ENCODE measurements around the gene APBA2. TPM values are rescaled to one million over a fixed set of nuclear protein-coding genes. Genes with fewer than 3 reads are reported as not detected.

The APBA2 gene
- total RNA-seq, 2 donors from 2014 or later = 2.7 to 4.0 TPM

DNA sequence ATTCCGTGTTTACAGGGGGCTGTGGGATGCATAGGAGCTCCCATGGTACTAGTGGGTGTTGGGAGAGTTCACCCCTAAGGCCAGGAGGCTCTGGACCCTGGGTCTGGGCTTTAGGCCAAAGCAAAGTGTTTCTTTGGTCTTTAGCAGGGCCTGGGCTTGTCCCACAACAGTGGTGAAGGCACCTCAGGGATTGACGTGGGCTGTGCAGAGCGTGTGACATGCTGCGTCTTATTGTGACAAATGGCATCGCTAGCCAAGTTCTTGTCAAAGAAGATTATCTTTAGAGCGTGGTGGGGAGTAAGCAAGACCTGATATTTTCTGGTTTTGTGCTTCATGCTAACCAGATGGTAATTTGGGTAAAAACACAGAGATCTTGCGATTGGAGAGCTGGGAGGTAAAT lies 170.1 kb downstream of the APBA2 start:
- DNase-seq (ENCODE audit: low spot score) = no peak
- intact Hi-C loops (cut with DNase I) = no loop called here

DNA sequence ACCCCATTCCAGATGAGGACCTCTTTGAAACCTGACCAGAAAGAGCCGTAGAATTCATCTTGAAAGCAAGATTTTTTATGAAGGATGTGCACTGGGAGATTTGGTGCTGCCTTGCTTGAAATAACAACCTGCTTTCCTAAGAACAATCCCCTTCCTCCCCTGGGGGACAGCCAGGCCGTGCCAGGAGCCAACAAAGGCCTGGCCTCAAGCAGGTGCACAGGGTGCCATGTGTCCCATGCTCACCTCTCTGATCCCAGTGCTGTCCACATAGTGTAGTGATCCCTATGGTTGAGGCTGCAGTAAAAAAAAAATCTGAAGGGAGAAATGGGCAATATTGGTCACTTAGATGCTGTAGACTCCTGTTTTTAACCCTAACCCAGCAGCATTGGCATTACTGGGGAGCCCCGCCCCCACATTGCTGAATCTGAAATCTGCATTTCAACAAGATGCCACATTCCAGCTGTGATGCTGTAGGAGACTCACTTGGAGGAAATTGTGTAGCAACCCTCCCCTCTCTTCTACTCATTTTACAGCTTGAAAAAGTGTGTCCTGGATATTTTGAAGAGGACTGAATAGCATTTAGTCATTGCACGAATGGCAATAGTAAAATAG lies 171.2 kb downstream of the APBA2 start:
- intact Hi-C loops (cut with DNase I) = no loop called here
- DNase-seq (ENCODE audit: low spot score) = no peak

DNA sequence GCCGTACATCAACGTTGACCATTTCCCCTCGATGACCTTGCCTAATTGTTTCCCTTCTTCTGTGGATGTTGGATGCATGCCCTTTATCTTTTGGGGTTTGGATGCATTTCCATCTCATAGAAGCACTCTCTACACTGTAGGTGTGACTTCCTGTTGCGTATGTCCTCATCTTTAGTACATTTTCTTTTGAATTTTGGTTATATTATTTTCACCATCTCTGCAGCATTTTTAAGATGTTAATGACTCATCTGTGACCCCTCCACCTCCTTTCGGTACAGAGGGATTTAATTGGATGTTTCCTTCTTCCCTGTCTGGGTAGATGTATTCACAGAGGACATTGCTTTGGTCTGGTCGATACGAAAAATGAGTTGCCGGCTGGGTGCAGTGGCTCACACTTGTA lies 172.1 kb downstream of the APBA2 start:
- intact Hi-C loops (cut with DNase I) = no loop called here
- no peak for DNase-seq (ENCODE audit: low spot score)

DNA sequence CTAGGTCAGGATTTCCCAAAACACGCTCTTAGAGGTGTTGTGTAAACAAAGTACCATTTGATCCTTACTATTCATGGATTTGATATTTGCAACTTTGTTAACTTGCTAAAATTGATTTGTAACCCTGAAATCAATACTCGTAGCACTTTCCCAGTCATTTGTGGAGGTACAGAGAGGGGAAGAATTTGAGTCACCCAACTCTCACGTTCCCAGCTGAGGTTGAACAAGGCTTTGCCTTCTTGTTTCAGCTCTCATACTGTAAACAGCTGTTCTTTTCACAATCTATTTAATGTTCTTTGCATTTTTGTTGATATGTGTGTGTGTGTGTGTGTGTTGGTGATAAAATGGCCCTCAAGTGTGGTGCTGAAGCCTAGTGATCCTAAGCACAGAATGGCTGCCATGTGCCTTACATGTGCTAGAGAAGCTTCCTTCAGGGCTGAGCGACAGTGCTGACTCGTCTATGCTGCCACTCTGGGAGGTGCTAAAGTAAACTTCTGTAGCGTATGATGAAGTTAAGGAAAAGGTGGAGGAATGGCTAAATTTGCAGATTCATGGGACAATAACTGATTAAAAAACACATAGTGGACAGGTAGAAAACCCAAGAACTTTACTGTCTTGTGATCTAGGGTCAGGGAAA lies 173.2 kb downstream of the APBA2 start:
- DNase-seq (ENCODE audit: low spot score) = no peak
- intact Hi-C loops (cut with DNase I) = no loop called here

DNA sequence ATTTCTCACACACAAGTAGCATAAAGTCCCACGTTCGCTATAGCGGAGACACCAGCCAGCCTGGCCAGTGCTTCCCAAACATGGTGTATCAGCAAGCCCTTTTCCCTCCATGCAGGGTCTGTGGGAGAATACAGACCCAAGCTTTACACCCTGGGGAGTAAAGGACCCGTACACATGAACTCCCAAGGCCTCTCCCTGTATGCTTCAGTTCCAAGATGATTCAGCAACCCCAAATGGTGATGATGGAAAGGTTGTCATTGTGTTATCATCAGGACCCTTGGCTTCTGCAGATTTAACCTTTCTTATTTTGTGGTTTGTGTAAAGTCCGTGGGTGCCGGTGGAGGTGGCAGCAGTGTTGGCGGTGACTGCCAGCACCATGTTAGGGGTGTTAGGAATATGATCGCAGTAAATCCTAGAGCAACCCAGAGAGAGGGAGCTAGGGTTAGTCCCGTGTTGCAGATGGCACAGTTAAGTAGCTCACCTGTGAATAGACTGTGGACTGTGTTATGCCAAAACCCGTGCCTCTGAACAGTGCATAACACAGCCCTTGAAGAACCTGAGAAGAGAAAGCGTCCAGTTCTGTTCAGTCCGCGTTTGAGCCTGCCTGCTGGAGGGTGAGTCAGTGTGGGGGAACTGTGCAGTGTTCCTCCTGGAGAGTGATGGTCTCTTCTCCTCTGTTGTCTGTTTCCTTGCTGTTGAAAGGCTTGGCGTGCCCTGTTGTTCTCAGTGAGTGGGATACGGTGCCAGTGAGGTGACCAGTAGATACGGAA lies 174.3 kb downstream of the APBA2 start:
- intact Hi-C loops (cut with DNase I) = no loop called here
- DNase-seq (ENCODE audit: low spot score) = no peak

DNA sequence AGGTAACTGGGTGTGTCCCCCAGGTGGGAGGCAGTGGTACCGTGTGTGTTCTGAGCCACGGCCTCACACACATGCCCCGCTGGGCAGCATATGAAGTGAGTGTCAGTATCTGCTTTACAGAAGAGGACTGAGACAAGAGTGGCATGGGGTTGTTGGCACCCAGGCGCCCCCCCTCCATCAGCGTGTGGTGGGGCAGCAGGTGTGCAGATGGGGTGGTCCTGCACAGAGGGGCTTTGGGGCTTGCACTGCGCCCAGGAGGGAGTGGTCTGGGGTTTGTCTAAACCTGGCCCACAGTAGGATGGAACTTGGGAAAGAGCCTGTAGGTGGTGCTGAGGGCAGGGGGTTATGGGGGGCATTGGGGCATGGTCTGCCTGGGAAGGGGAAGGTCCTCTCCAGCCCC lies 176.0 kb downstream of the APBA2 start:
- no peak for DNase-seq (ENCODE audit: low spot score)
- intact Hi-C loops (cut with DNase I) = no loop called here

DNA sequence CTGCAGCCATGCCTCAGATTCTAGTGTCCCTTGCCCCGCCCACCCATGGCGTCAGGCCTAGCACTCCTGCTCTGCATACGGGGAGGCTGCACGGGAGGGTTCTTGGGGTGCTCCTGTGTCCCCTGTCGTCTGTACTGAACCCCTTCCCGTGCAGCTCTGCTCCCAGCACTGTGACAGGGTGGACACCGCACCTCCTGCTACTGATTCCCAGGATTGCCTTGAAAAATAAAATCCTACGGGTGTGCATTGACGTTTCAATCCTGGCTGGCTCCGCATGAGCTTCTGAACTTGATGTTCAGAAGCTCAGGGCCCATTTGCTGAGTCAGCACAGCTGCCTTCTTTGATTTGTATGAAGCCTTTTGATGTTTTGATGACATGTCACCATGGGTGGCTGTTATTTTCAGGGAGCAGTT lies 176.4 kb downstream of the APBA2 start:
- DNase-seq (ENCODE audit: low spot score) = no peak
- intact Hi-C loops (cut with DNase I) = no loop called here

DNA sequence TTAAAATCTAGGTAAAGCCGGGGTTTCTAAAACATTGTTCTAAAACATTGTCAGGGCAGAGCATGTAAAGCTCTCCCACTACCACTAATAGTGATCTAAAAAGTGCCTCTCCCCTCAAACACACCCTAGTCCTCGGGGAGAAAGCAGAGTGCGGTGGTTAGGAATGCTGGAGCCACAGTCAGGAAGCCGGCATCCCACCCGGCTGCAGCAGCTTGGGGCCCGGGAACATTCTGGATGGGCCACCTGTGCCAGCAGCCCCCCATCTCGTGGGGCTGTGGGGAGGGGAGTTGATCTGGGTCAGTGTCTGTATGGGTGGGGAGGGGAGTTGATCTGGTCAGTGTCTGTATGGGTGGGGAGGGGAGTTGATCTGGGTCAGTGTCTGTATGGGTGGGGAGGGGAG lies 176.9 kb downstream of the APBA2 start:
- no peak for DNase-seq (ENCODE audit: low spot score)
- intact Hi-C loops (cut with DNase I) = no loop called here

DNA sequence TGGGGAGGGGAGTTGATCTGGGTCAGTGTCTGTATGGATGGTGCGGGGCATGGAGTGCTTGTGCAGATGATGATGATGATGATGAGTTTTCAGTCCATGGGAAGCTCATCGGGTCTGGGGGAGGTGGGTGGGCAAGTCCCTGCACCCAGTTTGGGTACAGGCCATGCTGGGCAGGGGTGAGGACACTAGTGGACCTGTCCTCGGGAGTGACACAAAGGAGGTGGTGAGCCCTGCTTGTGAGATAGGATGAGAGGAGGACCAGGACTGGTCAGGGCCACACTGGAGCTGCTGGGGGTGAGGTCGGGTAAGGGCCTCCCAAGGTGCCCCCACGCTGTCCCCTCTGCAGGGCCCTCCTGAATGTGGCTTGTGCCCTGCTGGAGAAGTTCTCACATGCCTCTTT lies 177.9 kb downstream of the APBA2 start:
- intact Hi-C loops (cut with DNase I) = no loop called here
- no peak for DNase-seq (ENCODE audit: low spot score)

DNA sequence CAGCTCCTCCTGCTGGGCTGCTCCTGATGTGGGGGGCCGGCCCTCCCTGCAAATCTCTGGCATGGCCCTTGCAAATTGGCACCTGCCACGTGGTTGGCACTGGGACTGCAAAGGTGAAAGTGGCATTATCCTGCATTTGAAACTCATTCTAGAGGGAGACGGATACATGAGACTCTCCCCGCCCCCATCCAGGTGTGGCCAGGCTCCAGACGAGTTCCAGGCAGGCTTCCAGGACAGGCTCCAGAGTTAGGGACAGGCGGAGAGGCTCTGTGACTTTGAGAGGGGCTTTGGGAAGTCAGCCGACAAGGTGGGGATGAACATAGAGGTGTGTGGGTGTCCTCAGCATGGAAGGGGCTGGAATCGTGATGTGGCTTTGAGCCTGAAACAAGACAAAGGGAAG lies 178.5 kb downstream of the APBA2 start:
- DNase-seq (ENCODE audit: low spot score) = no peak
- intact Hi-C loops (cut with DNase I) = no loop called here

DNA sequence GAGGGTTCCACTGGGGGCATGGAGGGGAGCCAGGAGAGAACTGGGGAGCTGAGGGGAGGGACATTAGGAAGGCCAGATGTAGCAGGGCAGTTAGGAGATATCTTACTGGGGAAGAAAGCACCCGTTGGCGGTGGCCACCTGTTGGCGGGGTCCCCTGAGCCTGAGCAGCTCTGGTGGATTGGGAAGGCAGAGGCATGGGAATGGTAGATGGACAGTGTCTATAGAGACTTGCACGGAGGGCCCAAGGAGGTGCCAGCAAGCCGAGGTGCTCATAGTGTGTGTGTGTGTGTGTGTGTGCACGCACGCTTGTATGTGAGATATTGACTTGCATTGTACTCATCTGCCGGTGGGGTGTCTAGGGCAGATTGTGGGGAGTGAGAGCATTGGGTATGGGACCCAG lies 179.0 kb downstream of the APBA2 start:
- DNase-seq (ENCODE audit: low spot score) = no peak
- intact Hi-C loops (cut with DNase I) = no loop called here

DNA sequence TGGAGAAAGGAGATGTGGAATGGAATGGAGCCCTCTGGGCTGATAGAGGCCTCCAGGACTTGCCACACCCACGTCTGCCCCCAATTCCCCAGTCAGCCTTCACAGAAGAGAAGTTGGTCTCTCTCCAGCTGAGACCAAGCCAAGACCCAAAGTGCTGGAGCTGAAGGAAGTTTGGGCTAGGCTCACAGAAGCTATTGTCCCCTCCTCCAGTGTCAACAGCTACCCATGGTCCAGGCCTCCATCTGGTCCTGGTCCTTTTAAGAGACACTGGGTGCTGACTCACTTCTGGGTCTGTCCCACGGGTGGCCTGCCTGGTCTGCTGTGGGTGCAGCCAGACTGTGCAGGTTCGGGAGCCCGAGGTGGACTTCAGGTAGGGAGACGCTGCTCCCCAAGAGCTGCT lies 179.8 kb downstream of the APBA2 start:
- DNase-seq (ENCODE audit: low spot score) = no peak
- intact Hi-C loops (cut with DNase I) = no loop called here

DNA sequence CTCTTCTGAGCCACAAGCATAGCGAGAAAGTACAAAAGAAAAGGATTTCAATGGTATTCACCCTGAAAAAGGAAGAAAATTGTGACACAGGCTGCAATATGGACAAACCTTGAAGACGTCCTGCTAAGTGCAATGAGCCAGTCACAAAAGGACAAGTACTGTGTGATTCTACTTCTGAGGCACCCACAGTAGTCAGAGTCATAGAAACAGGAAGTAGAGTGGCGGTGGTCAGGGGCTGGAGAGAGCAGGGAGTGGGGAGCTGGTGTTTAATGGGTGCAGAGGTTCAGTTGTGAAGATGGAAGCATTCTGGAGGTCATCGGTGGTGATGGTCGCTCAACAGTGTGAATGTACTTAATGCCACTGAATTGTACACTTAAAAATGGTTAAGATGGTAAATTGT lies 180.5 kb downstream of the APBA2 start:
- no peak for DNase-seq (ENCODE audit: low spot score)
- intact Hi-C loops (cut with DNase I) = no loop called here

DNA sequence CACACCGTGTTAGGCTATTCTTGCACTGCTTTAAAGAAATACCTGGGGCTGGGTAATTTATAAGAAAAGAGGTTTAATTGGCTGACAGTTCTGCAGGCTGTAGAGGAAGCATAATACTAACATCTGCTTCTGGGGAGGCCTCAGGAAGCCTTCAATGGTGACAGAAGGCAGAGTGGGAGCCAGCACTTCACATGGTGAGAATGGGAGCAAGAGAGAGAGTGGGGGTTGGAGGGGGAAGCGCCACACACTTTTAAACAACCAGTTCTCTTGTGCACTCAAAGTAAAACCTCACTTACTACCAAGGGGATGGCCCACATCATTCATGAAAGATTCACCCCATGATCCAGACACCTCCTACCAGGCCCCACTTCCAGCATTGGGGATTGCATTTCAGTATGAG lies 181.1 kb downstream of the APBA2 start:
- intact Hi-C loops (cut with DNase I) = no loop called here
- DNase-seq (ENCODE audit: low spot score) = no peak

DNA sequence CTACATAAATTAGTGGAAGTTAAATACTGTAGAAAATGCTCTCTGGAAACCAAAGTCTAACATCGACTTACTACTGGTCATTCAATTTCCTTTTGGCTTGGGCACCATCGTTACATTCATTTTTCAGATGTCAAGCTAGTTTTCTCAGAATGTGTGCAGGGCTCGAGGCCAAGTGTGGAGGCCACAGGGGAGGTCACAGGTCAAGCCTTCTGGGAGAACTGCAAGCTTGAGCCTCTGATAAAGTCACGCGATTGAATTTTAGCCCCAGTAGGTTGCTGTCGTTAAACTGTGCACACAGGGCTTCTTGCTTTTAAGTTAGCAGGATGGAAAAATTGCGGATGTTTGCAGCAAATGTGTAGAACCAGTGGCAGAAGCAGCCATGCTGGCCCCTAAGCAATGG lies 182.2 kb downstream of the APBA2 start:
- no peak for DNase-seq (ENCODE audit: low spot score)

DNA sequence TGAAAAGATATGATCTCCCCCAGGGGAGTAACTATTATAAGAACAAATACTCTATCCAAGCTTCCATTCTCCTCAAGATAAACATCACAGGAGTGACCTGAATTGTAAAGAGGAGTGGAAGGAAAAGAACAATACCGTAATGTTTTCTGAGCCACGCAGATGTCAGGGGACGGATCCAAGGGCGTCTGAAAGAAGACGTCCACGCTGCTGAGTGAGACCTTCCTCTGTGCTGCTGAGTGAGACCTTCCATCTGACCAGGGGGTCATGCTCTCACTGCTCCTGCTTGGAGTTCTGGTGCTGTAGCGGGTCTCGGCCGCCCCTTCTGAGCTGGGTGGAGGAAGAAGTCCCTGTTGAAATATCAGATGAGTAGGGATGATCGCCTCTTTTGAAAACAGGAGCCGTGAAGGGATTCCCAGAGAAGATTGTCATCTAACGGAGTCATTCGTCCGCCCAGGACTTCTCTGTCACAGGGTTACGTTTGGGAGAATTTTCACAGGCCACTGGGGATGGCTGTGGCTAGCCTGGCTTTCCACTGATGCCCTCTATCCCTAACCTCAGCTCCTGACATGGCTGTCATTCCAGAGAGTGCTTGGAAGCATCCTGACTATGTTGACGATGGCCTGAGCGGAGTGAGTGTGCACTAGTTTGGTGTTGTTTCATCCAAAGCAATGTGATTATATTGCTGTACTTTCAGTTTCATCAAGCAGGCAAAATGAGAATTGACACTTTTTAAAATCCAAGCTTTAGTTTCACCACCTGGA lies 184.9 kb downstream of the APBA2 start:
- intact Hi-C loops (cut with DNase I) = no loop called here
- DNase-seq (ENCODE audit: low spot score) = no peak

More for the DNA sequence above, 182.2 kb downstream of the APBA2 start:
- intact Hi-C loops (cut with DNase I) = no loop called here

DNA sequence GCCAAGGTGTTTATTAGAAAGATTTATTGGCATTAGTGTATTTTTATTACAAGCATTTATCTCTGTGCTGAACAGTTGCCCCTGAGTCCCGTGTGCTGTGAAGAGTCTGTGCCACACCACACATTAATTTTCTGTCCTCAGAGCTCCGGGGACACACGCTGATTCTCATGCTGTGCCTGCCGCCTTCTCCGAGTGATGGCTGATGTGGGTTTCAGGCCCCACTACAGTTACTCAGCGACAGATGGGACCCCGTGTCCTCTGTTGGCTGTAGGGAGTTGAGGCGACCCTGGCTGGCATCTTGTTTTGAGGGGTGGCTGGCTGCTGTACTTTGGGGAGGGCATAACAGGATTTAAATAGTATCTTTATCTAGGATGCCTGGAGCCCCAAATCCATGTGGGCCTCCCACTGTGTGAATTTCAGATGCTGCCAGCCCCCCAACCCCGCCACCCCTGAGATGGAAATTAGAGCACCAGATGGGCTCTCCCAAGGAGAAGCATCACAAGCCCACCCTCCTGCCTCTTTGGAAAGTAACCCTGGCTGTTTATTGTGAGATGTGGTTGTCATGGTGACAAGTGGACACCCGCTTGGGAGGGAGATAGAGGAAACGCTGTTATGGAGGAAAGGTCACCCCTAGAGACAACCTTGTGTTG lies 185.6 kb downstream of the APBA2 start:
- DNase-seq (ENCODE audit: low spot score) = no peak
- intact Hi-C loops (cut with DNase I) = no loop called here

DNA sequence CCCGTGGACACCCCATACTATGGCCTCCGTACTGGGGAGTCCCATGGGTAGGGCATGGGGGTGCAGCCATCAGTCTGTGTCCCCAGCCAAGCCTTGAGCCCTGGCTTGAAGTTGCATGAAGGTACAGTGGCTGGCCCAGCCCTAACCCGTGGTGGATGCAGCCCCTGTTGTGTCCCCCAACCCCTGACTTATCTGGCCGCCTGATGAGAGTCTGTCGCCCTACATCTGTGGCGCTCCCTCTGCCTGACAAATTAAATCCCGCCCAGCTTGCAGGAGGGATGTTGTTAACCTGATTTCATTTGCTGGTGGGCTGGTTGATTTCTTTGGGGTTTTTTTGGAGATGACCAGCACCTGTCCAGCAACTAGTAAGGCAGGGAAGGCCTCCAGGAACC lies 186.1 kb downstream of the APBA2 start:
- no peak for DNase-seq (ENCODE audit: low spot score)
- intact Hi-C loops (cut with DNase I) = no loop called here

DNA sequence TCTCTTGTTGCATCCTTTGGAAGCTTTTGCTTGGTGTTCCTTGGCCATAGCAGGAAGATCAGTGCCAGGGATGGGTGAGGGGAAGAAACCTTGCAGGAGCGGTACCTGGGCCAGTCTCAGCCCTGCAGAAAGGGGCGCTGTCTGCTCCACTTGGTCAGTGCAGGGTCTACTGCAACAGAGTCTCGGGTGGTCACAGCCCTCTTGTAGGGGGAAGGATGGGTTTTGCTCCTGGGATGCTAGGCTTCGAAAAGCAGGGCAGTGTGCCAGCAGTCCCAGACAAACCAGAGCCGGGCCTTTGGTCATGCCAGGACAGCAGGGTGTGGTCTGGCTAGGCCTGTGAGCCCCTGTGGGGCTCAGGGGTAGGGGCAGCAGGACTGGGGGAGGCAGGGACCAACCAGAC lies 186.7 kb downstream of the APBA2 start:
- intact Hi-C loops (cut with DNase I) = no loop called here
- DNase-seq (ENCODE audit: low spot score) = no peak

DNA sequence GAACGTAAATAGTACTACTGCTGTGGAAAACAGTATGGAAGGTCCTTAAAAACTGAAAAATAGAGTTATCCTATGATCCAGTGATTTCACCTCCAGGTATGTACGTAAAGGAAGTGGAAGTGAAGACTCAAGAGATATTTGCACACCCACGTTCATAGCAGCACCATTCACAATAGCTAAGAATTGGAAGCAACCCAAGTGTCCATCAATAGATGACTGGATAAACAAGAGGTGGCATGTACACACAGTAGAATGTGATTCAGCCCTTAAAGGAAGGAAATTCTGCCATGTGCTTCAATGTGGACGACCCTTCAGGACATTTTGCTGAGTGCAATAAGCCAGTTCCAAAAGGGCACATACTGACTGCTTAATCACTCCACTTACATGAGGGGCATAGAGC lies 188.3 kb downstream of the APBA2 start:
- intact Hi-C loops (cut with DNase I) = loop anchor here in 1 of 2 donors (2.0 kb wide), 1 partner anchor 73 kb away; no protein-coding TSS in a partner anchor
- DNase-seq (ENCODE audit: low spot score) = no peak

Data from posterior vena cava (tissue), 2 donors.